ENCODE measurements around the gene GJA1.
"Not testable (repeated sequence)": the region's sequence is repeated elsewhere in the genome, so short reads cannot be mapped to it uniquely, and the experiment has no call there.

GJA1 gene

DNA sequence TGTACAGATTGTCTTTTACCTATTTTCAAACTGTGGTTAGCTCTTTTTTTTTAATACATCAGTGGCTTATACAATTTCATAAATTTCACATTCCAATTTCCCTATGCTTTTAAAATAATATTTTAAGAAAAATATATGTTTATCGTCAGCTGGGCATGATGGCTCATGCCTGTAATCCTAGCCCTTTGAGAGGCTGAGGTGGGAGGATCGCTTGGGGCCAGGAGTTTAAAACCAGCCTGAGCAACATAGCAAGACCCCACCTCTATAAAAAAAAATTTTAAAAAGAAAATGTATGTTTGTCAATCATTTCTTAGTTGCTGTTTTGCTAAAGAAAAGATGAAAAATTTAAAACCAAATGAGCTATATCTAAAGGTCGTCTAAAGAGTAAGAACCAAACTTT lies 3.4 kb downstream of the GJA1 start:
- TF ChIP-seq, protein P1, sequence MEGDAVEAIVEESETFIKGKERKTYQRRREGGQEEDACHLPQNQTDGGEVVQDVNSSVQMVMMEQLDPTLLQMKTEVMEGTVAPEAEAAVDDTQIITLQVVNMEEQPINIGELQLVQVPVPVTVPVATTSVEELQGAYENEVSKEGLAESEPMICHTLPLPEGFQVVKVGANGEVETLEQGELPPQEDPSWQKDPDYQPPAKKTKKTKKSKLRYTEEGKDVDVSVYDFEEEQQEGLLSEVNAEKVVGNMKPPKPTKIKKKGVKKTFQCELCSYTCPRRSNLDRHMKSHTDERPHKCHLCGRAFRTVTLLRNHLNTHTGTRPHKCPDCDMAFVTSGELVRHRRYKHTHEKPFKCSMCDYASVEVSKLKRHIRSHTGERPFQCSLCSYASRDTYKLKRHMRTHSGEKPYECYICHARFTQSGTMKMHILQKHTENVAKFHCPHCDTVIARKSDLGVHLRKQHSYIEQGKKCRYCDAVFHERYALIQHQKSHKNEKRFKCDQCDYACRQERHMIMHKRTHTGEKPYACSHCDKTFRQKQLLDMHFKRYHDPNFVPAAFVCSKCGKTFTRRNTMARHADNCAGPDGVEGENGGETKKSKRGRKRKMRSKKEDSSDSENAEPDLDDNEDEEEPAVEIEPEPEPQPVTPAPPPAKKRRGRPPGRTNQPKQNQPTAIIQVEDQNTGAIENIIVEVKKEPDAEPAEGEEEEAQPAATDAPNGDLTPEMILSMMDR (IDR thresholded peaks at IDR 0.05; ENCODE audit: insufficient read depth, low read depth, low read length, missing control alignments): no peak
- no peak overlapping the region for H3K4me3 ChIP-seq (ENCODE audit: low read depth, low read length)
- no peak for DNase-seq (ENCODE audit: low read depth)

GRCh38 chr6:121439475-121439874 lies 4.0 kb downstream of the GJA1 start:
- no peak overlapping the region for H3K4me3 ChIP-seq (ENCODE audit: low read depth, low read length)
- TF ChIP-seq, protein P1 (IDR thresholded peaks at IDR 0.05; ENCODE audit: insufficient read depth, low read depth, low read length, missing control alignments): no peak
- no peak for DNase-seq (ENCODE audit: low read depth)

GRCh38 chr6:121439926-121440325 lies 4.5 kb downstream of the GJA1 start:
- DNase-seq (ENCODE audit: low read depth): no peak
- H3K4me3 ChIP-seq (ENCODE audit: low read depth, low read length): no peak overlapping the region
- TF ChIP-seq, protein P1 (IDR thresholded peaks at IDR 0.05; ENCODE audit: insufficient read depth, low read depth, low read length, missing control alignments): no peak

- TF ChIP-seq, protein P1 (IDR thresholded peaks at IDR 0.05; ENCODE audit: insufficient read depth, low read depth, low read length, missing control alignments): no peak
- H3K4me3 ChIP-seq (ENCODE audit: low read depth, low read length): no peak overlapping the region
These were observed 6.0 kb downstream of the GJA1 start for GRCh38 chr6:121441477-121441876.

DNA sequence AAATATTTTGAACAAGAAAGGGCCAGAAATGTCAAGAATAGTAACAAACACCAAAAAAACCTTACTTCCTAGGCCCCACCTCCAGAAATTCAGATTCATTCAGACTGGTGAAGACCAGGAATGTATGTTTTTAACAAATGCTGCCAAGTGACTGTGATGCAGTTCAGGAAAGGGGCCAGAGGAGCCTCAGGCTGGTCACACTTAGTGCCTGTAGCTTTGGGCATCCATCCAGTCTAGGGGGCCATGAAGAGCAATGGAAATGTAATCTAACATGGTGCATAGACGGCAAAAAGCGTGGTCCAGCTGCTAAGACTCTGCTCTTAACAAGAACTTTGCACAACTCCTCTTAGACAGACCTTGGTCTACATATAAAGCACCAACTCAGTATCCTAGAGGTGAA lies 7.1 kb downstream of the GJA1 start:
- H3K4me3 ChIP-seq (ENCODE audit: low read depth, low read length): no peak overlapping the region
- TF ChIP-seq, protein P1 (IDR thresholded peaks at IDR 0.05; ENCODE audit: insufficient read depth, low read depth, low read length, missing control alignments): no peak
- no peak for DNase-seq (ENCODE audit: low read depth)

More at GRCh38 chr6:121441477-121441876, 6.0 kb downstream of the GJA1 start:
- DNase-seq (ENCODE audit: low read depth): no peak

- DNase-seq (ENCODE audit: low read depth): no peak
- TF ChIP-seq, protein P1 (IDR thresholded peaks at IDR 0.05; ENCODE audit: insufficient read depth, low read depth, low read length, missing control alignments): no peak
- H3K4me3 ChIP-seq (ENCODE audit: low read depth, low read length): no peak overlapping the region
These were observed 8.6 kb downstream of the GJA1 start for GRCh38 chr6:121443971-121444541.

DNA sequence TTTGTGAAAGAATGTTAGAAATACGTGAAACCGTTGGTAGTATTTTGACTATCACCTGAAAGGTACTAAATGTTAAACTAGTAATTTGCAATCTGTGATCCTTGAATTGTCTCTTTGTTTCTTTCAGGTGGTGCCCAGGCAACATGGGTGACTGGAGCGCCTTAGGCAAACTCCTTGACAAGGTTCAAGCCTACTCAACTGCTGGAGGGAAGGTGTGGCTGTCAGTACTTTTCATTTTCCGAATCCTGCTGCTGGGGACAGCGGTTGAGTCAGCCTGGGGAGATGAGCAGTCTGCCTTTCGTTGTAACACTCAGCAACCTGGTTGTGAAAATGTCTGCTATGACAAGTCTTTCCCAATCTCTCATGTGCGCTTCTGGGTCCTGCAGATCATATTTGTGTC lies 11.3 kb downstream of the GJA1 start:
- not testable (repeated sequence) for H3K4me3 ChIP-seq (ENCODE audit: low read depth, low read length); DNase-seq (ENCODE audit: low read depth)

GRCh38 chr6:121447746-121448145 lies 12.3 kb downstream of the GJA1 start:
- not testable (repeated sequence) for H3K4me3 ChIP-seq (ENCODE audit: low read depth, low read length); DNase-seq (ENCODE audit: low read depth)

- H3K4me3 ChIP-seq (ENCODE audit: low read depth, low read length); DNase-seq (ENCODE audit: low read depth): not testable (repeated sequence)
These were observed 13.1 kb downstream of the GJA1 start for GRCh38 chr6:121448528-121448927.
